Right lung (tissue), 5 donors: Measurements from ENCODE around the gene RAI1. TPM values are rescaled to one million over a fixed set of nuclear protein-coding genes. Genes with fewer than 3 reads are reported as not detected.

Experiments
- DNase-seq, 2 donors: peaks; one replicate each; pipeline ENCODE4 v3.0.0-alpha.2; 2013
- polyA plus RNA-seq, 5 donors: library from polyadenylated mRNA; unstranded; fragments of 120-200 nt; gene quantifications; one replicate each; pipeline versions ENCODE4 v1.2.1 to v1.2.3, GENCODE V29; 2013; ENCODE audit warnings: inconsistent platforms in 1 of 5, low replicate concordance in 1 of 5; ENCODE audit not compliant: insufficient read length in 5 of 5, insufficient read depth in 1 of 5

The RAI1 gene
- polyA plus RNA-seq, 5 donors: 24.0 to 37.7 (median 35.8) TPM

DNA sequence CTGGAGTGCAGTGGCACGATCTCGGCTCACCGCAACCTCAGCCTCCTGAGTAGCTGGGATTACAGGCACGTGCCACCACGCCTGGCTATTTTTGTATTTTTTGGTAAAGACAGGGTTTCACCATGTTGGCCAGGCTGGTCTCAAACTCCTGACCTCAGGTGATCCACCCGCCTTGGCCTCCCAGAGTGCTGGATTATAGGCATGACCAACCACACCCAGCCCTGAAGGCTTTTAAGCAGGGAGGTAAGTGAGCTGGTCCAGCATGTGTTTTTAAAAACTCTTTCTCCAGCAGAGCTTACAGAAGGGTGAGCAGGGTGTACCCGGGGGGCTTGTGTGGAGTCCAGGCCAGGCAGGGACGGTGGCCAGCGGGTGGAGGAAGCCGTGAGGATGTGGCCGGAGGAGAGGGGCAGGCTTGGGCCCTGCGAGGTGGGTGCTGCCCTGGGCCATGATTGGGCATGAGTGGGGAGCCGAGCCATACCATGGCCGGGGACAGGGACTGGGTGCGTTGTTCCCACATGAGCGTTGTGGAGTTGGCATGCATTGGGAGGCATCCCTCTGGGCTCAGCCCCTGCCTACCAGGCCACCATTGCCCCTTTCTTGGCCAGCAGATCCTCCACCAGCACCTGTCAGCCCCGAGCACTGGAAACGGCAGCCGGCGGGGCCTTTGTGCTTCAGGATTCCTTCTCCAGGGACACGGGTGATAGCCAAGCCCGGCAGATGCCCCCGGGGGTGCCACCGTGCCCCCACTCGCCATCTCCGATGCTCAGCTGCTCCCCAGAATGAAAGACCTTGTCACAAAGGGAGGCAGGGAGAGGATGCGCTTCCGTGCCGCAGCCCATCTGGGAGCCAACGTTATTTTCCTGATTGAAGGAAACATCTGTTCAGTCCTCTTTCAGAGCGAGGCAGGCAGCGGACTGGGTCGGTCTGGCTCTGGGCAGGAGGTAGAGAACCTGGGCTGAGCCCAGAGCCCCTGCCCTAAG lies 64.5 kb downstream of the RAI1 start:
- DNase-seq: no peak

DNA sequence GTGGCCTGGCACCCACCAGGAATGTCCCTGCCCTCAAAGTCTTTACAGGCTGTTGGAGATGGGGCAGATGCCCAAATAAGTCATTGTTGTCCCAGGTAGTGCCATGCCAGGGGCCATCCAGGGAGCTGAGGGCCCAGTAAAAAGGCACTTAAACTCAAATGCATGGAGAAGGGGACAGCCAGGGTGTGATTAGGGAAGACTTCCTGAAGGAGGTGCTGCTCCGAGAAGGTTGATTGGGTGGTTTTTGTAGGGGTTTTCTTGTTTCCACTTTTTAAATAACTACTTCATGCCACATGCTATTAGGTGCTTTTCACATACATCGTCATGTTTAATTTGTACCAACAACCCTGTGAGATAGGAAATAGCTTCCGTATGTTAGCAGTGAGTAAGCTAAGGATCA lies 66.9 kb downstream of the RAI1 start:
- DNase-seq: no peak

DNA sequence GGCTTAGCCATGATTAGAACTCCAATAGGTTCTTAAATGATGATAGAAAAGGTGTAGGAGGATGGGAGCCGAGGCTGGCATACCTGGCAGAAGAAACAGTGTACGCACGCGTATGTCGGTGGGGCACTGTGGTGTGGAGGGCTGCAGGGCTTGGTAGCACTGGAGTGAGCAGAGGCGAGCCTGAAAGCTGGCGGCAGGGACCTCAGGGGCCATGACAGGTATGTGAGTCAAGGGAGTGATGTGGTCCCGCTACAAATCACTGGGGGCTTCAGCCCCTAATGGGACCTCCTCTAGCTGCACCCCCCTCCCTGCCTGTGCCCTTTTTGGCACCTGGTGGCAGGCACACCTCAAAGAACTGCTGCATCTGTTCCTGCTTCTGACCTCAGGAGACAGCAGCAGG lies 67.3 kb downstream of the RAI1 start:
- DNase-seq: no peak

DNA sequence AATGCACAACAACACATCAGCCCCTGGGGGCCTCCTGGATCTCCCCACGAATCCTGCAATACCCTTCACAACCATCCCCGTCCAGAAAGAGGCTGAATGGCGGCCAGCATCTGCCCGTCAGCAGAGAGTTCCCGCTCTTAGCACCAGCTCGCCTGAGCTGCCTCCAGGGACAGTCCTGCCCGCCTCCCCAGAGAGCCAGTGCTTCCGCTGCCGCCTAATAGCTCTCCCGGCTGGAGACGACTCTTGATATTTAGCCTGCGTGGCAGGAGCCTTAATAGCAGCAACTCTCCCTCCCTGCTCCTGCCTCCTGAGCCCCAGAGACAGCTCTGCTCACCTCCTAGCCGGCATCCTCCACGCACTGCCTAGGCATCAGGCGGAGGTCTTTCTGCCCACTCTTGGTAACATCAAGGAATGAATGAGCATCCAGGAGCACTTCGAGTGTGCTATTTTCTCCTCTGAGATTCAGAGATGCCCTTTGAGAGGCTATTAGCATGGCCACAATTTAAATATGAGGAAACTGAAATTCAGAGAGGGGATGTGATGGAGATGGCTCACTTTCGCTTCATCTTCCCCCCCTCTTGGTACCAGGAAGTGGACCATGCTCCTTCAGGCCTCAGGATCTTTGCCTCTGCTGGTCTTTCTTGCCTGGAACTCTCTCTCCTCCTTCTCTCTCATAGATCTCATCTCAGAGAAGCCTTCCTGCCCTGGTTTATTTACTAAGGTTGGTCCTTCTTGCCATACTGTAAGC lies 67.9 kb downstream of the RAI1 start:
- DNase-seq: no peak

DNA sequence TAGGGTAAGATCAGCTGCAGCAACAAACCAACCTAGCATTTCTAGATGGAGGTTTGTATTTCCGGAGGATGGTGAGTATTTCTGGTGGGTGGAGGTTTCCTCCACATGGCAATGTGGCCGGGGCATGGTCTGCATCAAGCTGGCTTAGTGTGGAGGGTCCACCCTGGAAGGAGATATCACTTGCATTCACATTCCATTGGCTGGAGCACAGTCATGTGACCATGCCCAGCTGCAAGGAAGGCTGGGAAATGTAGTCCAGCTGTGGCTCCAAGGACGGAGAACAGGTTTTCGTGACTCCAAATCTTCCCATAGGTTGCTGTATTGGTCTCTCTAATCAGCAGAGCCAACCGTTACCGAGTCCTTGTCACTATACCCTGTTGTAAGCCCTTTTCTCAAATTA lies 68.7 kb downstream of the RAI1 start:
- DNase-seq: no peak

DNA sequence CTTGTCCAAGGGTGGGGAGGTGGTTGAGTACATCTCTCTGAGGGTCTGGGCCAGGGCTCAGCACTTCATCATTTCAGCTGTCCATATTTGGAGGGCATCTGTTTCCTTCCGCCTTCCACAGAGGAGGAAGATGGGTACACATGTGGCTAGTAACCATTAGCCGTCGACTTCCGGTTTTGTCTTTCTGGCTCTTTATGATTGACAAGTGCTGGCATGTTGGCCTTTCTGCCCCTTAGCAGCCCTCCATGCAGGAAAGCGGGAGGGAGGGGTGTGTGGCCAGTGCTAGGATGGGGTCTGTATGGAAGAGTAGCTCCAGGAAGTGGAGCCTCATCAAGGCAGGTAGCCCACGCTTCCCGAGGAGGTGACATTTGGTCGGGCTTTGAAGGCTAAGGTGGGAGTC lies 69.6 kb downstream of the RAI1 start:
- DNase-seq: no peak

DNA sequence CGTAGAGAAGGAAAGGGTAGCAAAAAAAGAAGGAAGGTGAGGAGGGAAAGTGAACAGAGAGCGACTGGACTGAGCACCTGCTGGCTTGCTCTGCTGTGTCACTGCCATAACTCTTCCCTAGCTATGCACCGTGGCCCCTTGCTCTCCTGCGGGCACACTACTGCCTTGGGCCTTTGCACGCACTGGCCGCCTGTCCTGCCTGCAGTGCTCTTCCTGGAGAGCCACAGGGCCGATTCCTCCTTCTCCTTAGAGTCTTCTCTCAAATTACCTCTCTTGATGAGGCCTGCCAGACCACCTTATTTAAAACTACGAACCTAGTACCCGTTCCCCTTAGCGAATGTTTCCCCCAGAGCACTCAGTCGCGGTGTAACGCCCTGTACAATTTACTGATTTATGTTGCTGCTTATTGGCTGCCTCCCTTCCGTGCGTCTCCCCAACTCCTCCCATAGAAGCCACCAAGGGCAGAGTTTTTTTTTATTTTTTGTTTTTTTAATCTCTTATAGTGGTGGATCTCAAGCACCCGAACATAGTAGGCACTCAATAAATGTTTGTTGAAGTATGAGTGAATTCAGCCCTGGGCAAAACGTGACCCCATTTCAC lies 70.3 kb downstream of the RAI1 start:
- no peak for DNase-seq

DNA sequence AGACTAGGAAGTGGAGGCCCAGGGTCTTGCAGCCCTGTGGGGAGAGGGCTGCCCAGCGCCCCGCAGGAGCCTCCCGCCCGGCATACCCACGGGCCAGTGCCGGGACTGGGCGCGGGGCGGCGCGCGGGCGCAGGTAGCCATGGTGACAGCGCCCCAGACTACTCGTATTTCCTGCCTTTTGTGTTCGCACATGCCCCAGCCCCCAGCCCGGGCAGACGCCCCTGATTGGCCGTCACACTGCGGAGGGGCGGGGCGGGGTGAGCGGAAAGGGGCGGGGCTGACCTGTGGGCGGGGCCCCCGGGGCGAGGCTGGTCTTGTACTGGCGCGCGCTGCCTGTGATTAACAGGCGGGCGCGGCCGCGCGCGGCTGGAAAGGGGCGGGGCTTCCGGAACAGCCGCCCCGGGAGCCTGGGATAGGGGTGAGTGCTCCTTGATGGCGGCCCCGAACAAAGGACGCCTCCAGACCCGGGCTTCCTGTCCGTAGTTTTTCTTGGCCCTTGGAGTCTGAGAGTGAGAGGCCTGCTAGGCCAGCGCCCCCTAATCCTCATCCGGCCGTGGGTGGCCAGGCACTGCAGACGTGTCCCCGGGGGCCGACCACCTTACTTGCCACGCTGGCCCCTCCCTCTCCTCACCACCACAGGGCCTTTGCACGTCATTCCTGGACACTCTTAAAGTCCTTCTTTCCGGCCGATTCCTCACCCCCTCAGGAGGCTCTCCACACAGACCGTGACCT lies 71.0 kb downstream of the RAI1 start:
- DNase-seq: peak; percentile 88 to 89

DNA sequence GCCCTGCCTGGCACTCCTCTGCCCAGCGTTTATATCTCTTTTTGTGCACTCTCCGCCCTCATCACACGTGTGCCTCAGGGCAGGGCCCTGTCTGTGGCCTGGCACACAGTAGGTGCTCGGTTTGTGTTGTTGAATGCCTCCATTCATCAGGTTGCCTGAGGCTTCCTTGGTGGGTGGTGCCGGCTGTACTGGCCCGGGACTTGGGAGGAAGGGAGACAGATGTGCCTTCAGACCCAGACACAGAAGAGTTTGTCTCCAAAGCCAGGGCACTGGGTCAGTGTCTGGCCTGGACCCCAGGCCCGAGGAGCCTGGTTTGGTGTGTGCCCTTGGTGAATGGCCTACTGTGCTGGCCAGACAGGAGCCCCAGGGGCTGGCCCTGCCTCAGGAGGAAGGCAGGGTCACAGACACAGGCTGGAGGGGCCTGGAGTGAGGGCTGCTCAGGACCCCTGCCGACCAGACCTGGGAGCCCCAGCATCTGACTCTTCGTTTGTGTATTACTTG lies 71.6 kb downstream of the RAI1 start:
- no peak for DNase-seq

DNA sequence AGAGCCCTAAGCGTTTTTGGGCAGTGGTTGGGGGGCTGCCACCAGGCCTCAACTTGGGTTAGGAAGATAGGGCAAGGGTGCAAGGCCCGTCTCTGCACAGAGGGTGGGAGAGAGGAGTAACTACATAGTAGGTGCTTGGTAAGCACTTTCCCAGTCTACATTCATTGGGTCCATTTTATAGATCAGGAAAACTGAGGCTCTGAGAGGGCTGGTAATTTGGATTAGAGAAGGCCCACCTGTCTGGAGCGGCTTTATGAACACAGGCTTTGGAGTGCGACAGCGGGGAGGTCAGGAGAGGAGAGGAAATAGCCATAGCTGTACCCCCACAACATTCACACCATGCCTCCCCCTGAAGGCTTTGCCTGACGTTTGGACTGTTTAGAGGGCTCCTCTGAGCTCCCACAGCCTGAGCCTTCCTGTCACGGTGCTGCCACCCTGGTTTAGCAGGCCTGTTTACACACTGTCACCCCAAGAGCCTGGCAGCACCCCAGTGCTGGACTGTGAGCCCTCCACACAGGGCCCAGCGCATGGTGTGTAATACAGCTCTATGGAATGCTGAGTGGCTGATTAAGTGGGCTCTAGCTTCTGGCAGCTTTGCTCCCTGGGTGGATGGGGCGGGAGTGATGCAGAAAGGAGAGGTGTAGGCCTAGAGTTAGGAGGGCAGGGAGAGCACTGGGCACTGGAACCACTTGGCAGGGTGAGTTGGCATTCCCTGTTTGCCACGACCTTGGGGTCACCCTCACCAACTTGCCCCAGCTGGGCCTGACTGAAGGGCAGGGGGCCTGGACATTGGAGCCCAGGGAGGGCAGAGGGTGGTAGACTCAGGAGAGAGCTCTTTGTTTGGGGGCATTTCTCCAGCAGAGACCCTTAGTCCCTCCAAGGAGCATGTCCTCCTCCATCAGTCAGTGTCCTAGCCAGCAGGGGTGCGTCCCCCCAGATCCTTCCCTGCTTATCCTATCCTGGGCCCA lies 73.7 kb downstream of the RAI1 start:
- peak in 1 of 2 donors; percentile 48 for DNase-seq

DNA sequence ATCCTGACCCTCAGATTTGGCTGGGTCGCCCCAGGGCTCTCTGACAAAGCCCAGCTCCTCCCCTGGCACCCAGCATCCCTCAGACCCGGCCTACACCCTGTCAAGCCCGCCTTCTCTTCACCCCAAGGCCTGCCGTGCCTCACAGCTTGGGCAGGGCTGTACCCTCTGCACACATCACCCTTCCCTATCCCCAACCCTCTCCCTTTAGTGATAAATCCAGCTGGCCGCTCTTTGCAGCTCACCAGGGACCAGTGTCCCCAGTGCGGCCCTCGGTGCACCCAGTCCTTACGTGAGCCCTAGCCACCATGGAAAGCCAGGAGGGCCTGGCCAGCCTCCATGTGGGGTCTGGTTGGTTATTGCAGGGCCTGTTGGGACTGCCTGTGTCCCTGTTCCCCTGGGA lies 74.5 kb downstream of the RAI1 start:
- no peak for DNase-seq

DNA sequence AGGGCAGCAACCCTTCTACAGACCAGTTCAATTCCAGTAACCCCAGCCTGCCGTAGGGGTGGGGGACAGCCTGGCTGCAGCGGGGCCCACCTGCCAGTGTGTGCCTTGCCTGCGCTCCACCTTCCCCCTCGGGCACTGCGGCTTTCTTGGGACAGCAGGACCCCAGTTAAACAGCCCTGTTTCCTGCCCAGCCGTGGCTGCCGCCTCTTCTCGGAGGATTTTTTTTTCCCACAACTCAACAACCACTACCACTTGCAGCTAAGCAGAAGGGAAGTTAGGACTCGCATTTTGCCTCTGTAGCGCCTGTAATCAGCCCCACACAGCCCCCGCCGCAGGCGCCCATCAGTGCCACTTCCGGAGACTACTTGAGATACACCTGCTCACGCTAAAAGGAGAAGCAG lies 76.1 kb downstream of the RAI1 start:
- DNase-seq: no peak

DNA sequence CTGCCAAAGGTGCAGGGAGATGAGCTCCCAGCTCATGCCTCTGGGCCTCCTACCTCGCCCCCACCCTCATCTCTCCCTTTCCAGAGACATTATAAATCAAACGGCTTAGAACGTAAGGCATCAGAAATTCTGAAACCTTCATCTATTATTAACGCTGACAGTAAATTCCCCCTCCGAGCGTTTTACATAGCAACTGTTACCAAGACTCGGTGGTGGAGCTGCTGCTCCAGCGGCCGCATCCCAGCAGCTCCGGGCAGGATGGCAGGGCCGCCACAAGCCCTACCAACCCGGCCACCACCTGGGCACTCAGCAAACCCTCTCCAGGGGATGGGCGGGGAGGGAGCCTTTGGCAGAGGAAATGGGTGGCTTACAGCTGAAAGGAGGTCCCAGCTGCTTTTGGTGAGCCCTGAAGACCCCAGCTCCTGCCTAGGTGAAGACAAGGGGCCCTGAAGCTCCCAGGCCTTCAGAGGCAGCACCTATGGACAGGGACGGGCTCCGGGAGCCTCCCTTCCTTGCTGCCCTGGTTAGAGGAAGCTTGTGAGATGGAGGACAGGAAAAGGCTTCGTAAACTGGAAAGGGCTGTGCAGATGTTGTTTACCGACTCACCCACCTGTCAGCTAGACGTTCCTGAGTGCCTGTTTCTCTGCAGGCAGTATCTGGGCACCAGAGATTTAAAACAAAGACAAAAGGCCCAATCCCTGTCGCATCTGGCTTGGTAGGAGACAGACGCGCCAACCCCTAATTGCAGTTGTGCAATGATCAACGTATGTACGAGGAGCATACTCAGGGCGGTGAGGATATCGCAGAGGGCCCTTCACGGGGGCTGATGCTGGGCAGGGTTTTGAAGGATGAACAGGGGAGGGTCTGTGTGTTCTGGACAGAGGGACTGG lies 76.9 kb downstream of the RAI1 start:
- no peak for DNase-seq

DNA sequence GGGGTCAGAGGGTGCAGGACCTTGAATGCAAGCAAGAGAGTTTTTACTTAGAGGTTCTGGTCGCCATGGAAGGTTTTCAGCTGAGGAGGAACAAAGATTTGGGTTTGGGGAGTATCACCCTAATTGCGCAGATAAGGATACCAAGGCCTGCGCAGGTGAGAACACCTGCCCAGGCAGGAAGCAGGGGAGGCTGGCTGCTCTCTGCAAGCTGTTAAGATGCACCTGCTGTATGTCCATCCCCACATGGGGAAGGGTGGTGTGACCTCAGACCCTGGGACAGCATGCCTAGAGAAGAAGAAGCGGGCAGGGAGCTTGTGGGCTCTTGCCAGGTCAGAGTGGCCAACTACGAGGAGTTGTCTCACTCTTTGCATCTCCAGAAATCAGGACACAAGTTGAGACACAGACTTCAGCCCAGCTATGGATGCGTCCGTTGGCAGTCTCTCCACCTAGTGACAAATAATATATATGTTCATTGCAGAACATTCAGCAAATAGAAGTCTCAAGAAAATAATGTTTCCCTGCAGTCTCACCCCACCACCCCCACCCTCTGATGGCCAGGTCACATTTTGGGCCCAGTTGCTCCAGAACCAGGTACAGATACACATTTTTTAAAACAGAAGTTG lies 77.8 kb downstream of the RAI1 start:
- DNase-seq: no peak

DNA sequence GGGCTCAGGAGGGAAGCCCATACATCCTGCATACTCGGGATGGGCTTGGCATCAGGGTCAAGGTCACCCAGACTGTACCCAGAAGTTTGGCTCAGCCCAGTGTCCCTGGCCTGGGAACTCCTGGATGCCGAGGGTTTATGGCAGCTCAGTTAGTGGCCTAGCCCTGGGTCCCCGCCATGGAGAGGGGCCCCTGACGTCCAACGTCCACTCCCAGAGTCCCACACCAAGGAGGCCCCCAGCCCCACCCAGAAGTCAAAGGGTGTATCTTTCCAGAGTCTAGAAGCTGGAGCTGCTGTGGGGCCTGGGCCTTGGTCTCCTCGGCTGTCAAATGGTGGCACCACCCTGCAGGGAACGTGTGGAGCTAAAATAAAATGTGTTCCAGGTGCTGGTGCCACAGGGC lies 79.1 kb downstream of the RAI1 start:
- DNase-seq: no peak

DNA sequence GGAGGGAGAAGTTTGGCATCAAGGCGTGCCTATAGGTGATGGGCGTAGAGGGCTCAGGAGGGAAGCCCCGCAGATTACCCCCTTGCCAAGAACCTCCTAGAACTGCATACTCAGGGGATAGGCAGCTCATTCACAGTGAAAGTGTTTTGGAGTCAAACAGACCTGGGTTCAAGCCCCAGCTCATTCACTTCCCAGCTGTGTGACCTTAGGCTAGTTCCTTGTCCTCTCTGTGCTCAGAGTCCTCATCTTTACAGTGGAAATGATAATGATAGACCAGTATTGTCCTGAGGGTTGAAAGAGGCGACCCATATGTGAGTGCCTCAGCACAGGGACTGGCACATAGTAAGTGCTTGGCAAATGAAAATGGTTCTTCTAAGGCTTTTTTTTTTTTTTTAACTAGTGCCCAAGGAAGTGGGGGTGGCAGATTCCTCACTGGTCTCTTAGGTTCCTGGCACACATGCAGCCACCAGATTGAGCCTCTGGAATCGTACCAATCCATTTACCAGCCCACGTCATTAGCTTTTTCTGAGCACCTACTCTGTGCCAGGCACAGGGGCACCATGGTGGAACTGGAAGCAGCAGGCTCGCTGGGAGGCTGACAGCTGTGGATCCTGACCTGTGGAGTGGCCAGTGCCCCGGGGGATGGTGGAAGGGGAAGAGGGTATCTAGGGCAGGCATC lies 79.8 kb downstream of the RAI1 start:
- no peak for DNase-seq

DNA sequence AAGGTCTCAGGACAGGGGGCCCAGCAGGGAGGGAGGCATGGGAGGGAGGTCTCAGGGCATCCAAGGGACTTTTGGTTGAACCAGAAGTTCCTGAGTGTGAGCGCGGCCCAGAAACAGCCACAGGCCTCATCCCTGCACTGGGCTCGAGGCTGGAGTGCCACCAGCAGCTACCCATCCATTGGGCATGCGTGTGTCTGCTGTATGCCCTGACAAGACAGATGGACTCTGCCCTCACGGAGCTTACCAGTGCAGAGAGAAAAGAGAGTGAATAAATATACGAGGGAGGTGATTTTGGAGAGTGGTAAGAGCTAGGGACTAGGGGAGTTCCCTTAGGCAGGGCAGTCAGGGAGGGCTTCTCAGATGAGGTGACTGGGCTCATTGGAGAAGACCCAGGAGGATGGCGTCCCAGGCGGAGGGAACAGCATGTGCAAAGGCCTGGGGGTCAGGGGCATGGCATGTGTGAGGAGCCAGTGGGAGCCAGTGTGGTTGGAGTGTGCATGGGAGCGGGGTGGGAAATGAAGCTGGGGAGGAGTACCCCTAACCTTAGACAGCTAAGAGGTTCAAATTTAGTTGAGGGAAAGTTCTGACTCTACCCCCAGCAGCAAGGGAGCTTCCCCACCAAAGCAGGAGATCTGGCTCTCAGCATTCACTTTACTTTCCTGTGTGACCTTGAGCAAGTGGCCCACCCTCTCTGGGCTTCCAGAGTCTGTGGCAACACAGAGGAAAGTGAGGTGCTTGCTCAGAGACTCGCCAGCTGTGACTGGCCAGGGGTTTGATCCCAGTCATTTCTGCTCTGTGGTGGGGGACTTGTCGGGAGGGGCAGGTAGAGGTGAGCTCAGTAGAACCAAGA lies 80.9 kb downstream of the RAI1 start:
- DNase-seq: no peak
